Tibial artery (tissue), 4 donors: ENCODE data around the gene OR8U1.

Experiments used
- DNase-seq, 2 donors: peaks; one replicate each; pipeline ENCODE4 v3.0.0-alpha.2; 2019
- H3K27ac ChIP-seq, 2 donors: fragments of 200-600 bp; sonication (generic) in 1 of 2; 1 replicate in 1 of 2; 2 replicates in 1 of 2; pipeline ENCODE4 v1.5.1; 2018 to 2019; ENCODE audit warnings: mild to moderate bottlenecking in 1 of 2
- H3K27me3 ChIP-seq, 2 donors: fragments of 200-600 bp; sonication (generic) in 1 of 2; one replicate each; pipeline versions ENCODE4 v1.5.1 to v1.6.0; 2016 to 2019
- H3K36me3 ChIP-seq, 3 donors: fragments of 200-600 bp; sonication (generic) in 2 of 3; one replicate each; pipeline ENCODE4 v1.5.1; 2016 to 2019; ENCODE audit warnings: mild to moderate bottlenecking in 2 of 3
- H3K4me1 ChIP-seq, 4 donors: fragments of 200-600 bp; sonication (generic) in 2 of 4; 1 replicate in 3 of 4; 2 replicates in 1 of 4; pipeline ENCODE4 v1.5.1; 2016 to 2019
- H3K4me3 ChIP-seq, 2 donors: fragments of 200-600 bp; sonication (generic) in 1 of 2; 1 replicate in 1 of 2; 2 replicates in 1 of 2; pipeline ENCODE4 v1.5.1; 2018 to 2019; ENCODE audit warnings: mild to moderate bottlenecking in 2 of 2
- H3K9me3 ChIP-seq, 3 donors: fragments of 200-600 bp; sonication (generic) in 1 of 3; one replicate each; pipeline ENCODE4 v1.5.1; 2016 to 2019
- CTCF ChIP-seq, 2 experiments: fragments of 200-600 bp in 1 of 2; fragments of 450-650 bp in 1 of 2; IDR thresholded peaks; one replicate each; pipeline ENCODE4 v1.5.1; 2017 to 2019; ENCODE audit warnings: antibody characterized with exemption in 2 of 2, mild to moderate bottlenecking in 1 of 2, moderate library complexity in 1 of 2
- intact Hi-C: fragments of 100-400 bp; cut with DNase I; formaldehyde crosslinking; loops from one replicate; pipeline ENCODE4 v1.15.0; 2023; ENCODE audit warnings: low total_unique reads

OR8U1 gene

GRCh38 chr11:56410801-56411200 is 35.4 kb downstream of the OR8U1 start:
- no peak for DNase-seq
- Histone ChIP-seq H3K27ac (no peak overlapping the region), H3K4me3 (no peak overlapping the region), H3K9me3 (no peaks in the 10 kb centered on the region), H3K4me1 (no peaks in the 10 kb centered on the region), H3K27me3 (no peaks in the 10 kb centered on the region), H3K36me3 (no peaks in the 10 kb centered on the region)
- no peak for TF ChIP-seq CTCF (IDR thresholded peaks at IDR 0.05)
- intact Hi-C loops: no loop called here

- DNase-seq: no peak
- intact Hi-C loops: no loop called here
These were observed 37.0 kb downstream of the OR8U1 start, which contains the start of gene OR5AL1 for GRCh38 chr11:56412396-56412795. Gene OR5AL1, plus strand, starts transcription at chr11:56412696.

More at GRCh38 chr11:56412396-56412795, 37.0 kb downstream of the OR8U1 start, which contains the start of gene OR5AL1:
- Histone ChIP-seq H3K27me3 (no peaks in the 10 kb centered on the region), H3K27ac (no peak within 1 kb of the TSS), H3K36me3 (no peaks in the 10 kb centered on the region), H3K4me1 (no peaks in the 10 kb centered on the region), H3K9me3 (no peaks in the 10 kb centered on the region), H3K4me3 (no peak within 1 kb of the TSS)
- TF ChIP-seq CTCF (IDR thresholded peaks at IDR 0.05): no peak
